Measurements from ENCODE around the gene SUCLG2.

SUCLG2 gene

GRCh38 chr3:67437090-67437489, 217.3 kb downstream of the SUCLG2 start:
- H3K9ac ChIP-seq (ENCODE audit: low read length): no peak overlapping the region
- H3K9me3 ChIP-seq (ENCODE audit: low read length): no peaks in the 10 kb centered on the region
- no peaks in the 10 kb centered on the region for H3K36me3 ChIP-seq (ENCODE audit: insufficient read depth, low read length)
- no peaks in the 10 kb centered on the region for H3K27me3 ChIP-seq (ENCODE audit: control insufficient read depth in 1 of 2, insufficient read depth in 2 of 2, low read length in 2 of 2)
- H3K4me3 ChIP-seq (ENCODE audit: low read depth in 1 of 2, low read length in 2 of 2): no peak overlapping the region
- H3K27ac ChIP-seq (ENCODE audit: low read depth, low read length): no peak overlapping the region
- H3K4me1 ChIP-seq (ENCODE audit: insufficient read depth, low read length): no peaks in the 10 kb centered on the region

GRCh38 chr3:67433109-67433508, 221.3 kb downstream of the SUCLG2 start:
- Histone ChIP-seq H3K9ac (ENCODE audit: low read length) (no peak overlapping the region), H3K27ac (ENCODE audit: low read depth, low read length) (no peak overlapping the region), H3K9me3 (ENCODE audit: low read length) (no peaks in the 10 kb centered on the region), H3K36me3 (ENCODE audit: insufficient read depth, low read length) (no peaks in the 10 kb centered on the region), H3K4me1 (ENCODE audit: insufficient read depth, low read length) (no peaks in the 10 kb centered on the region), H3K4me3 (ENCODE audit: low read depth in 1 of 2, low read length in 2 of 2) (no peak overlapping the region), H3K27me3 (ENCODE audit: control insufficient read depth in 1 of 2, insufficient read depth in 2 of 2, low read length in 2 of 2) (no peaks in the 10 kb centered on the region)

DNA sequence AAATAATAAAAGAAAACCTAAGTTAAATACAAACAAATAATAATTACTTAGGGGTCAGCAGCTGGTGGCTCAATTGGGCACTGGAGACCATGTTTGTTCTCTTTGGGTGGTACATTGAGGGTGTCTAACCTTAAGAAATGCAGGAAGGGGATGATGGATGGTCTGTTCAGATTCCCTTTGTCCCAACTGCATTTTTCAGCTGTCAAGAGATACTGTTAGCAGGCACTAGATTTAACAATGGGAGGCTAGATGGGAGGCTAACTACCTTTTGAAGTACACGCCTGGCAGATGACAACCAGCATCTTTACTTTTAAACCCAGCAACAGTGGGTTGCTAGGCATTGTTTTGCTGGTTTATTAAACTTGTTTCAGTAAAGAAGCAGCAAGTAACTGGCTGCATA, 222.5 kb downstream of the SUCLG2 start:
- H3K27me3 ChIP-seq (ENCODE audit: control insufficient read depth in 1 of 2, insufficient read depth in 2 of 2, low read length in 2 of 2): no peaks in the 10 kb centered on the region
- no peak overlapping the region for H3K9ac ChIP-seq (ENCODE audit: low read length)
- H3K27ac ChIP-seq (ENCODE audit: low read depth, low read length): no peak overlapping the region
- no peak overlapping the region for H3K4me3 ChIP-seq (ENCODE audit: low read depth in 1 of 2, low read length in 2 of 2)
- H3K4me1 ChIP-seq (ENCODE audit: insufficient read depth, low read length): no peaks in the 10 kb centered on the region
- no peaks in the 10 kb centered on the region for H3K9me3 ChIP-seq (ENCODE audit: low read length)
- no peaks in the 10 kb centered on the region for H3K36me3 ChIP-seq (ENCODE audit: insufficient read depth, low read length)

DNA sequence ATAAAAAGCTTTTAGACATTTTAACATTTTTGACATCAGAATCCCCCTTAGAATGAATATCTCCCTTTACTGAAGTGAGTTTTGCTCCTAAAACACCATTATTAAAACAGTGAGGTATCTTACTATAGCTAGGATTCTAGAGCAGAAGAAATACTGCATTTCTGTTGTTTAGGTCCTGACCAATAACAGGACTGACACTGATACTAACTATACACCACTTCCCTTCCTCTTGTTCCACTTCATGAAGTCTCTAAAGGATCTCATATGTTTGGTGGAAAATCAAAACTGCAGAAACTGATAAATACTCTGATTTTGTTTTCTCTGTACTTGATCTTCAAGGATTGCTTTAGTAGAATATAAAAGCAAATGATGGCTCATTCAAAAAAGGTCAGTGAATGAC, 230.7 kb downstream of the SUCLG2 start:
- Histone ChIP-seq H3K4me1 (ENCODE audit: insufficient read depth, low read length) (no peaks in the 10 kb centered on the region), H3K4me3 (ENCODE audit: low read depth in 1 of 2, low read length in 2 of 2) (no peak overlapping the region)

DNA sequence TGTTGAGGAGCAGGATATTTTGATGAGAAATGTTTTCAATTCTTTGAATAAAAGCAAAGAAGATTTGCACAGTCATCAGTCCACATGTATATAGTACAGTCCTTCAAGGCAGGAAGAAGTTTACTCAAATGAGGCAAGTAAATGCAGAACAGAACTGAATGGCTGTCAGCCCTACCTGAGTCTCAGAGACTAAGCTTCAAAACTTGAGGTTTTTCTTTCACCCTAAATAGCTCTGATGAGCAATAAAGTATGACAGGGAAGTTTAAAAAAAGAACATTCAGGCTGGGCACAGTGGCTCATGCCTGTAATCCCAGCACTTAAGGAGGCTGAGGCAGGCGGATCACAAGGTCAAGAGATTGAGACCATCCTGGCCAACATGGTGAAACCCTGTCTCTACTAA, 232.5 kb downstream of the SUCLG2 start:
- Histone ChIP-seq H3K9ac (ENCODE audit: low read length) (no peak overlapping the region), H3K4me1 (ENCODE audit: insufficient read depth, low read length) (no peaks in the 10 kb centered on the region), H3K4me3 (ENCODE audit: low read depth in 1 of 2, low read length in 2 of 2) (no peak overlapping the region), H3K27me3 (ENCODE audit: control insufficient read depth in 1 of 2, insufficient read depth in 2 of 2, low read length in 2 of 2) (no peaks in the 10 kb centered on the region), H3K9me3 (ENCODE audit: low read length) (no peaks in the 10 kb centered on the region), H3K36me3 (ENCODE audit: insufficient read depth, low read length) (no peaks in the 10 kb centered on the region), H3K27ac (ENCODE audit: low read depth, low read length) (no peak overlapping the region)

More for the DNA sequence above, 230.7 kb downstream of the SUCLG2 start:
- no peak overlapping the region for H3K9ac ChIP-seq (ENCODE audit: low read length)
- H3K27ac ChIP-seq (ENCODE audit: low read depth, low read length): no peak overlapping the region
- H3K9me3 ChIP-seq (ENCODE audit: low read length): no peaks in the 10 kb centered on the region
- no peaks in the 10 kb centered on the region for H3K36me3 ChIP-seq (ENCODE audit: insufficient read depth, low read length)
- H3K27me3 ChIP-seq (ENCODE audit: control insufficient read depth in 1 of 2, insufficient read depth in 2 of 2, low read length in 2 of 2): no peaks in the 10 kb centered on the region

- Histone ChIP-seq H3K9ac (ENCODE audit: low read length) (no peak overlapping the region), H3K4me3 (ENCODE audit: low read depth in 1 of 2, low read length in 2 of 2) (no peak overlapping the region), H3K4me1 (ENCODE audit: insufficient read depth, low read length) (no peaks in the 10 kb centered on the region), H3K36me3 (ENCODE audit: insufficient read depth, low read length) (no peaks in the 10 kb centered on the region), H3K27me3 (ENCODE audit: control insufficient read depth in 1 of 2, insufficient read depth in 2 of 2, low read length in 2 of 2) (no peaks in the 10 kb centered on the region), H3K9me3 (ENCODE audit: low read length) (no peaks in the 10 kb centered on the region), H3K27ac (ENCODE audit: low read depth, low read length) (no peak overlapping the region)
Observed at GRCh38 chr3:67419779-67420178, 234.6 kb downstream of the SUCLG2 start.

- Histone ChIP-seq H3K9me3 (ENCODE audit: low read length) (no peaks in the 10 kb centered on the region), H3K4me1 (ENCODE audit: insufficient read depth, low read length) (no peaks in the 10 kb centered on the region), H3K4me3 (ENCODE audit: low read depth in 1 of 2, low read length in 2 of 2) (no peak overlapping the region), H3K36me3 (ENCODE audit: insufficient read depth, low read length) (no peaks in the 10 kb centered on the region), H3K27ac (ENCODE audit: low read depth, low read length) (no peak overlapping the region), H3K9ac (ENCODE audit: low read length) (no peak overlapping the region), H3K27me3 (ENCODE audit: control insufficient read depth in 1 of 2, insufficient read depth in 2 of 2, low read length in 2 of 2) (no peaks in the 10 kb centered on the region)
Observed at GRCh38 chr3:67419218-67419529, 235.2 kb downstream of the SUCLG2 start.

- H3K9ac ChIP-seq (ENCODE audit: low read length): no peak overlapping the region
- H3K27me3 ChIP-seq (ENCODE audit: control insufficient read depth in 1 of 2, insufficient read depth in 2 of 2, low read length in 2 of 2): no peaks in the 10 kb centered on the region
- H3K4me3 ChIP-seq (ENCODE audit: low read depth in 1 of 2, low read length in 2 of 2): no peak overlapping the region
- no peaks in the 10 kb centered on the region for H3K36me3 ChIP-seq (ENCODE audit: insufficient read depth, low read length)
- no peaks in the 10 kb centered on the region for H3K9me3 ChIP-seq (ENCODE audit: low read length)
- H3K27ac ChIP-seq (ENCODE audit: low read depth, low read length): no peak overlapping the region
- H3K4me1 ChIP-seq (ENCODE audit: insufficient read depth, low read length): no peaks in the 10 kb centered on the region
Observed at GRCh38 chr3:67418426-67419217, 235.8 kb downstream of the SUCLG2 start.

DNA sequence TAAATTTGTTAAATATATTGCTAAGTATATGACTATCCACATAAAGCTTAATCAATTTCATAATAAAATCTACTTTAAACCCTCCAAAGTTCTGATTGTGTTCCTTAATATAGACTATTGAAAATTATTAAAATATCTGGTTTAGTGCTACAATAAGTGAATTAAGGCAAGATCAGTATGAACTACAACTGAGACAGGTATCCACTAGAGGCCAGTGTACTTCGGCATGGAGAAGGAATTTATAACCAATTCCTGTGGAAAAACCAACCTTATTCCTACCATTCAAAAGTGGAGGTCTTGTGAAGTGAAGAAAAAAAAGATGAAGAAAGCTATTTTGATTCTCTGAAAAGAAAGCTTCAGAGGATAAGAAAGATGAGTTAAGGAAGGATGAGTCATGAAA, 237.7 kb downstream of the SUCLG2 start:
- H3K4me1 ChIP-seq (ENCODE audit: insufficient read depth, low read length): no peaks in the 10 kb centered on the region
- H3K9me3 ChIP-seq (ENCODE audit: low read length): no peaks in the 10 kb centered on the region

GRCh38 chr3:67415511-67415910, 238.9 kb downstream of the SUCLG2 start:
- H3K27me3 ChIP-seq (ENCODE audit: control insufficient read depth in 1 of 2, insufficient read depth in 2 of 2, low read length in 2 of 2): no peaks in the 10 kb centered on the region
- no peak overlapping the region for H3K9ac ChIP-seq (ENCODE audit: low read length)
- no peaks in the 10 kb centered on the region for H3K4me1 ChIP-seq (ENCODE audit: insufficient read depth, low read length)
- no peaks in the 10 kb centered on the region for H3K9me3 ChIP-seq (ENCODE audit: low read length)
- no peak overlapping the region for H3K4me3 ChIP-seq (ENCODE audit: low read depth in 1 of 2, low read length in 2 of 2)
- no peaks in the 10 kb centered on the region for H3K36me3 ChIP-seq (ENCODE audit: insufficient read depth, low read length)
- no peak overlapping the region for H3K27ac ChIP-seq (ENCODE audit: low read depth, low read length)

More for the DNA sequence above, 237.7 kb downstream of the SUCLG2 start:
- no peaks in the 10 kb centered on the region for H3K36me3 ChIP-seq (ENCODE audit: insufficient read depth, low read length)
- H3K27me3 ChIP-seq (ENCODE audit: control insufficient read depth in 1 of 2, insufficient read depth in 2 of 2, low read length in 2 of 2): no peaks in the 10 kb centered on the region
- no peak overlapping the region for H3K27ac ChIP-seq (ENCODE audit: low read depth, low read length)
- H3K9ac ChIP-seq (ENCODE audit: low read length): no peak overlapping the region
- H3K4me3 ChIP-seq (ENCODE audit: low read depth in 1 of 2, low read length in 2 of 2): no peak overlapping the region

- H3K27ac ChIP-seq (ENCODE audit: low read depth, low read length): no peak overlapping the region
- no peak overlapping the region for H3K4me3 ChIP-seq (ENCODE audit: low read depth in 1 of 2, low read length in 2 of 2)
- H3K9me3 ChIP-seq (ENCODE audit: low read length): no peaks in the 10 kb centered on the region
- no peaks in the 10 kb centered on the region for H3K36me3 ChIP-seq (ENCODE audit: insufficient read depth, low read length)
- no peaks in the 10 kb centered on the region for H3K27me3 ChIP-seq (ENCODE audit: control insufficient read depth in 1 of 2, insufficient read depth in 2 of 2, low read length in 2 of 2)
- no peak overlapping the region for H3K9ac ChIP-seq (ENCODE audit: low read length)
- no peaks in the 10 kb centered on the region for H3K4me1 ChIP-seq (ENCODE audit: insufficient read depth, low read length)
Observed at GRCh38 chr3:67414740-67415139, 239.7 kb downstream of the SUCLG2 start.

DNA sequence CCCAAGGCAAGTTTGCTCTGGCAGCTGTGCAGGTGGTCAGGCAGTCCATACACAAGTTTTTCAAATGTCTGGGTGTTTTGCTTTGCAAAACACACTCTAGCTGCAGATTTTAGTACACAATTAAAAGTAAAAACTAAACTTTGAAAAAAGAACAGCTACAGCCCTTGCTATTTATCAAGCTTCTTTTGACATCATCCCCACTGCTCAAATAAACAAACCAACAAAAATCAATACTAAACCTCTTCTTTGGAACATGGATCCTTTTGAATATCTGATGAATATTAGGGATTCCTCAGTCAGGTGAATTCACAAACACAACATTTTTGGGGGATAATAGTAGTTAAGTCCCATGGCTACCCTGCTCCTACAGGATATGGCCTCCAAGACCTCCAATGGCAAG, 249.2 kb downstream of the SUCLG2 start:
- no peak overlapping the region for H3K9ac ChIP-seq (ENCODE audit: low read length)
- H3K36me3 ChIP-seq (ENCODE audit: insufficient read depth, low read length): no peaks in the 10 kb centered on the region
- H3K27me3 ChIP-seq (ENCODE audit: control insufficient read depth in 1 of 2, insufficient read depth in 2 of 2, low read length in 2 of 2): no peaks in the 10 kb centered on the region
- no peaks in the 10 kb centered on the region for H3K4me1 ChIP-seq (ENCODE audit: insufficient read depth, low read length)
- H3K27ac ChIP-seq (ENCODE audit: low read depth, low read length): no peak overlapping the region
- no peak overlapping the region for H3K4me3 ChIP-seq (ENCODE audit: low read depth in 1 of 2, low read length in 2 of 2)
- no peaks in the 10 kb centered on the region for H3K9me3 ChIP-seq (ENCODE audit: low read length)

Data from muscle layer of colon (tissue), 2 donors.